Sigmoid colon (tissue), 7 donors: ENCODE results near the gene LRRC8B. TPM values are rescaled to one million over a fixed set of nuclear protein-coding genes. Genes with fewer than 3 reads are reported as not detected.

Experiments
- DNase-seq: peaks from one replicate; pipeline ENCODE4 v3.0.0-alpha.2; 2019
- H3K27ac ChIP-seq, 4 donors: fragments of 200-600 bp; sonication (generic); one replicate each; pipeline ENCODE4 v1.5.1; 2016 to 2019; ENCODE audit warnings: mild to moderate bottlenecking in 1 of 4
- H3K27me3 ChIP-seq, 3 donors: fragments of 200-600 bp; sonication (generic); one replicate each; pipeline ENCODE4 v1.5.1; 2019; ENCODE audit warnings: mild to moderate bottlenecking in 1 of 3
- H3K36me3 ChIP-seq, 4 donors: fragments of 200-600 bp; sonication (generic); one replicate each; pipeline ENCODE4 v1.5.1; 2016 to 2019
- H3K4me1 ChIP-seq, 4 donors: fragments of 200-600 bp; sonication (generic); one replicate each; pipeline ENCODE4 v1.5.1; 2017 to 2019
- H3K4me3 ChIP-seq, 4 donors: fragments of 200-600 bp; sonication (generic); one replicate each; pipeline ENCODE4 v1.5.1; 2017 to 2019; ENCODE audit warnings: mild to moderate bottlenecking in 2 of 4, moderate library complexity in 1 of 4
- H3K9me3 ChIP-seq, 4 donors: fragments of 200-600 bp in 3 of 4; sonication (generic) in 3 of 4; one replicate each; pipeline versions ENCODE4 v1.5.1 to v1.6.1; 2013 to 2019
- CTCF ChIP-seq, 4 experiments: fragments of 450-650 bp in 3 of 4; fragments of 200-600 bp in 1 of 4; IDR thresholded peaks; one replicate each; pipeline ENCODE4 v1.5.1; 2016 to 2019; ENCODE audit warnings: antibody characterized with exemption in 4 of 4, mild to moderate bottlenecking in 3 of 4, moderate library complexity in 2 of 4
- EP300 ChIP-seq, 4 donors: sonication (generic); formaldehyde crosslinking; IDR thresholded peaks; one replicate each; pipeline ENCODE4 v1.6.1; 2017; ENCODE audit warnings: antibody characterized with exemption in 4 of 4
- POLR2A ChIP-seq, 2 donors: fragments of 450-650 bp; IDR thresholded peaks; one replicate each; pipeline ENCODE4 v1.6.1; 2016; ENCODE audit warnings: antibody characterized with exemption in 2 of 2, mild to moderate bottlenecking in 2 of 2, moderate library complexity in 2 of 2
- POLR2AphosphoS5 ChIP-seq, 4 donors: sonication (generic); formaldehyde crosslinking; IDR thresholded peaks; one replicate each; pipeline ENCODE4 v1.6.1; 2017; ENCODE audit warnings: antibody characterized with exemption in 4 of 4
- WGBS, 2 donors: extraction: QIAGEN DNeasy Blood & Tissue Kit; methylation state at CpG; one replicate each; pipeline ENCODE4 v1.1.7; 2013; 5-methylcytosine and 5-hydroxymethylcytosine counted together
- intact Hi-C: fragments of 100-400 bp; cut with DNase I; formaldehyde crosslinking; loops from one replicate; pipeline ENCODE4 v1.15.1; 2023
- polyA plus RNA-seq, 3 donors: library from polyadenylated mRNA; stranded (reverse); fragments of 200-250 nt; gene quantifications; one replicate each; pipeline ENCODE4 v1.2.3, GENCODE V29; 2013
- total RNA-seq, 4 donors: library from RNA; depleted of rRNA; stranded (reverse); fragments of >200 nt; gene quantifications; one replicate each; pipeline ENCODE4 v1.1.0, GENCODE V29; 2016
- donor health status: healthy with polysubstance abuse.
- donor health status: Bipolar disorder and iron deficiency.
- donor health status: healthy.

LRRC8B gene
- total and polyA plus RNA-seq, 7 donors, result 1.8 to 9.8 (median 4.1) TPM

GRCh38 chr1:89529196-89529595 lies 4.6 kb downstream of the LRRC8B start:
- TF ChIP-seq EP300 (IDR thresholded peaks at IDR 0.05), result no peak
- H3K36me3 ChIP-seq, result no peaks in the 10 kb centered on the region
- peaks cover 0 to 12% (median under 1%) of the 10 kb centered on the region in 4 donors for H3K4me1 ChIP-seq
- no peak overlapping the region for H3K4me3 ChIP-seq
- H3K27me3 ChIP-seq, result no peaks in the 10 kb centered on the region
- whole genome bisulfite sequencing, 2 donors, result 82 to 83% methylated on average over 2 of the region's 2 CpGs
- no peaks in the 10 kb centered on the region for H3K9me3 ChIP-seq
- intact Hi-C loops, result loop anchor here (5.0 kb wide), 1 partner anchor 68 kb away; no protein-coding TSS in a partner anchor
- H3K27ac ChIP-seq, result no peak overlapping the region
- DNase-seq, result no peak

GRCh38 chr1:89530444-89531089 lies 5.9 kb downstream of the LRRC8B start:
- no peak overlapping the region for H3K27ac ChIP-seq
- no peaks in the 10 kb centered on the region for H3K36me3 ChIP-seq
- intact Hi-C loops, result no loop called here
- no peak overlapping the region for H3K4me3 ChIP-seq
- WGBS, 2 donors, result 82 to 87% methylated on average over 8 of the region's 8 CpGs
- TF ChIP-seq POLR2A (IDR thresholded peaks at IDR 0.05) (no peak), POLR2AphosphoS5 (IDR thresholded peaks at IDR 0.05) (no peak), EP300 (IDR thresholded peaks at IDR 0.05) (no peak), CTCF (IDR thresholded peaks at IDR 0.05) (no peak)
- no peaks in the 10 kb centered on the region for H3K27me3 ChIP-seq
- no peak for DNase-seq
- peaks cover 0 to 7% (median 0%) of the 10 kb centered on the region in 4 donors for H3K4me1 ChIP-seq
- no peaks in the 10 kb centered on the region for H3K9me3 ChIP-seq

GRCh38 chr1:89531480-89532139 lies 7.0 kb downstream of the LRRC8B start:
- Histone ChIP-seq H3K27ac (no peak overlapping the region), H3K36me3 (no peaks in the 10 kb centered on the region), H3K27me3 (no peaks in the 10 kb centered on the region), H3K4me3 (no peak overlapping the region), H3K9me3 (no peaks in the 10 kb centered on the region), H3K4me1 (peaks cover 0 to 5% (median 0%) of the 10 kb centered on the region in 4 donors)
- 85 to 95% methylated on average over 3 of the region's 3 CpGs for WGBS, 2 donors
- intact Hi-C loops, result no loop called here
- TF ChIP-seq CTCF (IDR thresholded peaks at IDR 0.05), result no peak
- no peak for DNase-seq

GRCh38 chr1:89532228-89532627 lies 7.6 kb downstream of the LRRC8B start:
- H3K4me3 ChIP-seq, result no peak overlapping the region
- H3K27me3 ChIP-seq, result no peaks in the 10 kb centered on the region
- WGBS, 2 donors, result 87 to 91% methylated on average over 4 of the region's 4 CpGs
- no peaks in the 10 kb centered on the region for H3K9me3 ChIP-seq
- no peak for DNase-seq
- H3K27ac ChIP-seq, result no peak overlapping the region
- H3K4me1 ChIP-seq, result peaks cover 0 to 5% (median 0%) of the 10 kb centered on the region in 4 donors
- intact Hi-C loops, result no loop called here
- TF ChIP-seq POLR2AphosphoS5 (IDR thresholded peaks at IDR 0.05) (no peak), CTCF (IDR thresholded peaks at IDR 0.05) (no peak), POLR2A (IDR thresholded peaks at IDR 0.05) (no peak), EP300 (IDR thresholded peaks at IDR 0.05) (no peak)
- H3K36me3 ChIP-seq, result no peaks in the 10 kb centered on the region

- H3K4me3 ChIP-seq, result no peak overlapping the region
- DNase-seq, result no peak
- intact Hi-C loops, result no loop called here
- H3K4me1 ChIP-seq, result peaks cover 0 to 4% (median 0%) of the 10 kb centered on the region in 4 donors
- TF ChIP-seq POLR2A (IDR thresholded peaks at IDR 0.05) (no peak), EP300 (IDR thresholded peaks at IDR 0.05) (no peak), POLR2AphosphoS5 (IDR thresholded peaks at IDR 0.05) (no peak), CTCF (IDR thresholded peaks at IDR 0.05) (no peak)
- no peaks in the 10 kb centered on the region for H3K9me3 ChIP-seq
- H3K36me3 ChIP-seq, result no peaks in the 10 kb centered on the region
- no peak overlapping the region for H3K27ac ChIP-seq
- no peaks in the 10 kb centered on the region for H3K27me3 ChIP-seq
- 91 to 93% methylated on average over 1 of the region's 1 CpG for WGBS, 2 donors
These were observed 8.2 kb downstream of the LRRC8B start for GRCh38 chr1:89532866-89533265.
